Esophagus muscularis mucosa (tissue), 3 donors: ENCODE data around the gene ADNP.

ENCODE experiments used
- POLR2A ChIP-seq: fragments of 450-650 bp; IDR thresholded peaks from one replicate; pipeline ENCODE4 v1.6.1; 2017; ENCODE audit warnings: antibody characterized with exemption, moderate library complexity, mild to moderate bottlenecking, low read depth
- TF ChIP-seq, protein P1 (sequence below), 3 experiments: fragments of 200-600 bp in 2 of 3; fragments of 450-650 bp in 1 of 3; sonication (generic) in 2 of 3; IDR thresholded peaks; one replicate each; pipeline ENCODE4 v1.5.1; 2017 to 2019; ENCODE audit warnings: antibody characterized with exemption in 3 of 3, mild to moderate bottlenecking in 2 of 3, moderate library complexity in 1 of 3

DNA sequence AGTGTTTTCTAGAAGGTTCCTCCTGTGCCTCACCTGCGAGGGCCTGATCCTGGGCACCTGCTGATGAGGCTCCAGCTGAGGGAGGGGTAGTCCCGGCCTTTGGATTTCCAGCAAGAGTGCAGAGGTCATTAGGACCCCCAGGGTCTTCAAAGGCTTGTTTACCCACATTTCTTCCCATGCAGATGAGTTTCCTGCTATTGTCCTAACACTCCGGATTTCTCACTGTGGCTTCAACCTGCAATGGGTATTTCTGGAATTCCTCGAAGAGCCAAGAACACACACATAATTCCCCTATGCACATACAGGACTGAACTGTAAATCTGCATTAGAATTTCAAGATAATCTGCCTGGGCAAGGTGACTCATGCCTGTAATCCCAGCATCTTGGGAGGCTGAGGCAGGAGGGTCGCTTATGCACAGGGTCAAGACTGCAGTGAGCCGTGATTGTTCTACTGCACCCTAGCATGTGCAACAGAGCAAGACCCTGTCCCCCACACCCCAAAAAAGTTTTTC lies 53.9 kb downstream of the ADNP start:
- TF ChIP-seq, protein P1, sequence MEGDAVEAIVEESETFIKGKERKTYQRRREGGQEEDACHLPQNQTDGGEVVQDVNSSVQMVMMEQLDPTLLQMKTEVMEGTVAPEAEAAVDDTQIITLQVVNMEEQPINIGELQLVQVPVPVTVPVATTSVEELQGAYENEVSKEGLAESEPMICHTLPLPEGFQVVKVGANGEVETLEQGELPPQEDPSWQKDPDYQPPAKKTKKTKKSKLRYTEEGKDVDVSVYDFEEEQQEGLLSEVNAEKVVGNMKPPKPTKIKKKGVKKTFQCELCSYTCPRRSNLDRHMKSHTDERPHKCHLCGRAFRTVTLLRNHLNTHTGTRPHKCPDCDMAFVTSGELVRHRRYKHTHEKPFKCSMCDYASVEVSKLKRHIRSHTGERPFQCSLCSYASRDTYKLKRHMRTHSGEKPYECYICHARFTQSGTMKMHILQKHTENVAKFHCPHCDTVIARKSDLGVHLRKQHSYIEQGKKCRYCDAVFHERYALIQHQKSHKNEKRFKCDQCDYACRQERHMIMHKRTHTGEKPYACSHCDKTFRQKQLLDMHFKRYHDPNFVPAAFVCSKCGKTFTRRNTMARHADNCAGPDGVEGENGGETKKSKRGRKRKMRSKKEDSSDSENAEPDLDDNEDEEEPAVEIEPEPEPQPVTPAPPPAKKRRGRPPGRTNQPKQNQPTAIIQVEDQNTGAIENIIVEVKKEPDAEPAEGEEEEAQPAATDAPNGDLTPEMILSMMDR (IDR thresholded peaks at IDR 0.05): no peak
- no peak for TF ChIP-seq POLR2A
